Diencephalon (tissue), 1 donor: ENCODE measurements around the gene C7orf57. TPM values are rescaled to one million over a fixed set of nuclear protein-coding genes. Genes with fewer than 3 reads are reported as not detected.

Source experiments
- total RNA-seq: library from RNA; depleted of rRNA; stranded (reverse); fragments of >200 nt; gene quantifications from one replicate; pipeline ENCODE4 v1.2.3, GENCODE V29; 2014

Gene C7orf57
- total RNA-seq: 5.8 TPM

GRCh38 chr7:48035301-48035966 lies at the start of gene C7orf57:
C7orf57 (plus strand) TSS chr7:48035543; CDS start chr7:48036309, 766 bp downstream.

GRCh38 chr7:48028938-48029337 lies 6.4 kb upstream of the C7orf57 start, which contains the start of gene SUN3:
SUN3 (minus strand) TSS chr7:48029107; CDS start chr7:48028938, 169 bp downstream.

GRCh38 chr7:48089046-48090003 lies 54.0 kb downstream of the C7orf57 start, which contains the start of gene UPP1:
UPP1 (plus strand) TSS chr7:48089265; CDS start chr7:48094784, 5,519 bp downstream.

Other genes starting within 250 kb of the C7orf57 start
- 0.92 TPM for gene PKD1L1, start 87.1 kb upstream of the C7orf57 start, total RNA-seq
- gene HUS1, start 55.9 kb upstream of the C7orf57 start, total RNA-seq: 24.7 TPM
- 0.69 TPM for gene SUN3, start 6.4 kb upstream of the C7orf57 start, total RNA-seq
- 16.8 TPM for gene UPP1, start 53.7 kb downstream of the C7orf57 start, total RNA-seq
- 0.92 TPM for gene ABCA13, start 135.9 kb downstream of the C7orf57 start, total RNA-seq